Mucosa of stomach (tissue), 1 donor: ENCODE measurements around the gene MYOM3.
A peak's percentile ranks its signal among the peaks of the same experiment; 100 is the strongest.

Source experiments
- H3K27me3 ChIP-seq: one replicate; pipeline ENCODE4 v1.7.0; 2013; ENCODE audit warnings: mild to moderate bottlenecking, low read length; ENCODE audit not compliant: control insufficient read depth, insufficient read depth
- H3K36me3 ChIP-seq: one replicate; pipeline ENCODE4 v1.7.0; 2013; ENCODE audit warnings: low read length; ENCODE audit not compliant: control insufficient read depth, insufficient read depth
- H3K4me1 ChIP-seq: one replicate; pipeline ENCODE4 v1.7.0; 2013; ENCODE audit warnings: mild to moderate bottlenecking, low read length; ENCODE audit not compliant: control insufficient read depth, insufficient read depth
- H3K4me3 ChIP-seq: one replicate; pipeline ENCODE4 v1.7.0; 2013; ENCODE audit warnings: low read length
- H3K9ac ChIP-seq: one replicate; pipeline ENCODE4 v1.7.0; 2013; ENCODE audit warnings: mild to moderate bottlenecking, low read length, moderate library complexity
- H3K9me3 ChIP-seq: one replicate; pipeline ENCODE4 v1.7.0; 2013; ENCODE audit warnings: mild to moderate bottlenecking, low read length, moderate library complexity; ENCODE audit not compliant: control insufficient read depth
- donor health status: Pancreatic carcinoma.

MYOM3 gene

DNA sequence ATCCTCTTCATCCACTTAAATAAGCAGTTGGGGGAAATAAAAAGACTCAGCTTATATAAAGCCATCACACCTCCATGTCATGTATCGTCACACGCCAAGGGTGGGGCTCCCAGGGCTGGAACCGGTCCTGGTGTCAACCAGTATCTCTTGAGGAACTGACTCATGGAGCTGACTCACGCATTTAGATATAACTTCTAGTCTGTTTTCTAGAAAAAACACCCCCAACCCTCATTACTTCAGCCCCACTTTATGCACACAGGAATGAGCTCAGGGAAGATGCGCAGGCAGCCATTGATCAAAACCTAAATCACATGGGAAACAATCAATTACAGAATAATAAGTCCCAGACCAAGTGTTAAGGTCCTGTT, 37.9 kb upstream of the MYOM3 start:
- Histone ChIP-seq H3K4me3 (peak overlapping the region; percentile 27), H3K9ac (peak overlapping the region; percentile 48), H3K27me3 (peaks cover 5% of the 10 kb centered on the region), H3K36me3 (no peaks in the 10 kb centered on the region), H3K9me3 (no peaks in the 10 kb centered on the region), H3K4me1 (peaks cover 16% of the 10 kb centered on the region)

GRCh38 chr1:24147816-24148215, 35.9 kb upstream of the MYOM3 start:
- Histone ChIP-seq H3K4me3 (no peak overlapping the region), H3K36me3 (no peaks in the 10 kb centered on the region)

GRCh38 chr1:24147194-24147593, 35.3 kb upstream of the MYOM3 start:
- no peak overlapping the region for H3K9ac ChIP-seq

More at GRCh38 chr1:24147816-24148215, 35.9 kb upstream of the MYOM3 start:
- Histone ChIP-seq H3K9me3 (no peaks in the 10 kb centered on the region), H3K4me1 (peaks cover 31% of the 10 kb centered on the region), H3K9ac (no peak overlapping the region), H3K27me3 (peaks cover 5% of the 10 kb centered on the region)

GRCh38 chr1:24142546-24143534, 30.9 kb upstream of the MYOM3 start, which contains the start of gene IL22RA1:
Gene IL22RA1 (minus strand): TSS chr1:24143140. CDS start chr1:24143082, 58 bp downstream.
- peak within 1 kb of the TSS; percentile 51 for H3K4me3 ChIP-seq
- H3K27me3 ChIP-seq = no peaks in the 10 kb centered on the region
- H3K9me3 ChIP-seq = no peaks in the 10 kb centered on the region
- H3K36me3 ChIP-seq = no peaks in the 10 kb centered on the region
- H3K9ac ChIP-seq = peak within 1 kb of the TSS; percentile 73
- peaks cover 34% of the 10 kb centered on the region for H3K4me1 ChIP-seq

More at GRCh38 chr1:24147194-24147593, 35.3 kb upstream of the MYOM3 start:
- Histone ChIP-seq H3K27me3 (peaks cover 5% of the 10 kb centered on the region), H3K9me3 (no peaks in the 10 kb centered on the region), H3K36me3 (no peaks in the 10 kb centered on the region), H3K4me3 (no peak overlapping the region), H3K4me1 (peaks cover 34% of the 10 kb centered on the region)

- Histone ChIP-seq H3K36me3 (no peaks in the 10 kb centered on the region), H3K27me3 (no peaks in the 10 kb centered on the region), H3K9me3 (no peaks in the 10 kb centered on the region), H3K4me3 (no peak overlapping the region), H3K9ac (peak overlapping the region; percentile 26), H3K4me1 (peaks cover 34% of the 10 kb centered on the region)
Observed at GRCh38 chr1:24141311-24141997, 29.5 kb upstream of the MYOM3 start.

DNA sequence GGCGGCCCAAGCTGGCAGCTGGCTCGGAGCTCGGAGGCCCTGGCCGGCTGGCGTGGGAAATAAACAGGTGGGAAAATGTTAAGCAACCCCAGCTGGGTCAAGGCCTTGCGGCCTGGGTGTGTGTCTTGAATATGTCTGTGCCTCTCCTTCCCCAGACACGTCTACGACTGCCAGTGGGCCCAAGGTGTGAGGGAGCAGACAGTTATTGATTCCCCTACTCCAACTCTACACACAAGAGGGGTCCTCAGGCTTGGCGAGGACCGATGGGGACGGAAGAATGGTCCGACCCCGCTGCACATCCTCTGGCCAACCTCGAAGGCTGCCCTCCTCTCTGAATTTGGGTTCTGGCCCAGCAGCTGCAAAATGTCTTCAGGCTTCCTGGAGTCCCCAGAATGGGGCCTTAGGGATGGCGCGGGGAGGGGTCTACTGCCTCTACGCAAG, 28.8 kb upstream of the MYOM3 start:
- Histone ChIP-seq H3K4me1 (peaks cover 34% of the 10 kb centered on the region), H3K4me3 (no peak overlapping the region), H3K9ac (no peak overlapping the region), H3K36me3 (no peaks in the 10 kb centered on the region), H3K9me3 (no peaks in the 10 kb centered on the region), H3K27me3 (no peaks in the 10 kb centered on the region)

DNA sequence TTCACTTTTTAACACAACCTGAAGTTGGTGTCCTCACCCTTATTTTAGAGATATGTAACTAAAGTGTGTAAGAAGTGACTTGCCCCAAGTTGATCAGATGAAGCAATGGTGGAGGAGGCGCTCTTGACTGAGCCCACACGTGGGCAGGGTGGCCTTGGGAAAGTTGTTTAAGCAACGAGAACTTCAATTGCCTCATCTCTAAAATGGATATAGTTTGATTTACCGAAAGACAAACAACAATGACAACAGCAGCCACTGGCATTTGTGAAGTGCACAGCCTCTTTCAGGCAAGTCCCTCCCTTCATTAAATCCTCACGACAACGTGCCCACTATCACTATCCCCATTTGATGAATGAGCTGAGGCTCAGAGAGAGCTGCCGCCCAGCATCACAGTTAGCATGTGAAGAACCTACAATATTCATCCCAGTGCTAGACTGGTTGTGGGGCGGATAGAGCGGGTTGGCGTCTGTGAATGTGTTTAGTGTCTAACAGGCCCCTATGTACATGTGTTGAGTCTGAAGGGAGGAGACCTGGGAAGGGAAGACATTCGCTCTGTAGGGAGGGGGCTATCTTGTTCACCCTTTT, 28.0 kb upstream of the MYOM3 start:
- Histone ChIP-seq H3K36me3 (no peaks in the 10 kb centered on the region), H3K4me1 (peaks cover 34% of the 10 kb centered on the region), H3K4me3 (no peak overlapping the region), H3K9ac (no peak overlapping the region), H3K9me3 (no peaks in the 10 kb centered on the region), H3K27me3 (no peaks in the 10 kb centered on the region)

DNA sequence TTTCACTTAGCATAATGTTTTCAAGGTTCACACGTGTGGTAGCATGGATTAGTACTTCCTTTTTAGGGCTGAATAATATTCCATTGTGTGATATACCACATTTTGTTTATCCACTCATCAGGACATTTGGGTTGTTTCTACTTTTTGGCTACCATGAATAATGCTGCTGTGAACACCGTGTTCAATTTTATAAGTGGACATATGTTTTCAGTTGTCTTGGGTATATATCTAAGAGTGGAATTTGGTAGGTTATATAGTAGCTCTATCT, 27.2 kb upstream of the MYOM3 start:
- no peak overlapping the region for H3K9ac ChIP-seq
- no peaks in the 10 kb centered on the region for H3K27me3 ChIP-seq
- H3K4me3 ChIP-seq = no peak overlapping the region
- no peaks in the 10 kb centered on the region for H3K9me3 ChIP-seq
- H3K4me1 ChIP-seq = peaks cover 27% of the 10 kb centered on the region
- no peaks in the 10 kb centered on the region for H3K36me3 ChIP-seq

- no peak overlapping the region for H3K4me3 ChIP-seq
- no peaks in the 10 kb centered on the region for H3K9me3 ChIP-seq
- no peak overlapping the region for H3K9ac ChIP-seq
- H3K27me3 ChIP-seq = no peaks in the 10 kb centered on the region
- peaks cover 22% of the 10 kb centered on the region for H3K4me1 ChIP-seq
- no peaks in the 10 kb centered on the region for H3K36me3 ChIP-seq
Observed at GRCh38 chr1:24138476-24139221, 26.7 kb upstream of the MYOM3 start.

DNA sequence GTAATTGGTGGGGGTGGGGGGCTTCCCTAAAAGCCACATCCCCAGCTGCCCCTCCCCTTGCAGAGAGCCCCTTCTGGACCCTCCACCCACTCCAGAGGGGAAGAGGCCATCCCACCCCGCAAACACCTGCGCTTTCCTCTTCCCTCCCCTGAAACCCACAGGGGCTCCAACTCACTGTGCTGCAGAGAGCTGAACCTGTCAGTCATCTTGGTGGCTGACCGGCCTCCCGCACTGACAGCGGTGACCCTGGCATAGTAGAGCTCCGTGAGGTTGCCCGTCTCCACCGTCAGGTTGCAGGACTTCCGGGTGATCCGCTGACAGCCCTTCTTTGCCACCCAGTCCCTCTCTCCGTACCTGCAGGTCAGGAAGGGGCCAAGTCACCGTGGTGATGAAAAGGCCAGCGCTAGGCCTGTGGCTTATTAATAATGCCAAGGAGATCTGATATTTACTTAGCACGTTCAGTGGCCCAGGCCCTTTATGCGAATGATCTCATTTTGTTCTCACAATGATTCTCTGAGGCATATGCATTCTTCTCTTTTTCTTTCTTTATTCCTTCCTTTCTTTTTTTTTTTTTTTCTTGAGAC, 25.1 kb upstream of the MYOM3 start:
- Histone ChIP-seq H3K9me3 (no peaks in the 10 kb centered on the region), H3K27me3 (no peaks in the 10 kb centered on the region), H3K4me3 (no peak overlapping the region), H3K4me1 (peaks cover 13% of the 10 kb centered on the region), H3K9ac (no peak overlapping the region), H3K36me3 (no peaks in the 10 kb centered on the region)

GRCh38 chr1:24134376-24134775, 22.4 kb upstream of the MYOM3 start:
- no peaks in the 10 kb centered on the region for H3K36me3 ChIP-seq
- H3K9me3 ChIP-seq = no peaks in the 10 kb centered on the region
- H3K27me3 ChIP-seq = no peaks in the 10 kb centered on the region
- H3K4me1 ChIP-seq = no peaks in the 10 kb centered on the region
- H3K9ac ChIP-seq = no peak overlapping the region
- H3K4me3 ChIP-seq = no peak overlapping the region
